Large intestine (tissue), 3 donors: ENCODE measurements around the gene FREY1. TPM values are rescaled to one million over a fixed set of nuclear protein-coding genes. Genes with fewer than 3 reads are reported as not detected.
A peak's percentile ranks its signal among the peaks of the same experiment; 100 is the strongest.
"Not testable (repeated sequence)": the region's sequence is repeated elsewhere in the genome, so short reads cannot be mapped to it uniquely, and the experiment has no call there.

ENCODE experiments used
- DNase-seq, 2 donors: peaks; one replicate each; pipeline versions ENCODE4 v3.0.0 to v3.0.0-alpha.2; 2013
- H3K27ac ChIP-seq: one replicate; pipeline ENCODE4 v1.5.1; 2013; ENCODE audit warnings: low read length
- H3K27me3 ChIP-seq: 2 replicates; pipeline ENCODE4 v1.6.1; 2013; ENCODE audit warnings: low read length; ENCODE audit not compliant: control insufficient read depth, insufficient read depth
- H3K36me3 ChIP-seq: 2 replicates; pipeline ENCODE4 v1.6.1; 2013; ENCODE audit warnings: low read length; ENCODE audit not compliant: control insufficient read depth, insufficient read depth
- H3K4me1 ChIP-seq: one replicate; pipeline ENCODE4 v1.6.1; 2013; ENCODE audit warnings: low read length; ENCODE audit not compliant: control insufficient read depth, insufficient read depth
- H3K4me3 ChIP-seq: one replicate; pipeline ENCODE4 v1.5.1; 2013; ENCODE audit warnings: low read length
- H3K9me3 ChIP-seq: one replicate; pipeline ENCODE4 v1.6.1; 2013; ENCODE audit warnings: mild to moderate bottlenecking, low read depth, low read length, moderate library complexity; ENCODE audit not compliant: control insufficient read depth
- WGBS: methylation state at CpG from one replicate; pipeline ENCODE4 v1.1.5; 2013; ENCODE audit warnings: low lambda C conversion rate; ENCODE audit not compliant: insufficient coverage; 5-methylcytosine and 5-hydroxymethylcytosine counted together
- polyA plus RNA-seq: library from polyadenylated mRNA; unstranded; fragments of 120-200 nt; gene quantifications from one replicate; pipeline ENCODE4 v1.2.1, GENCODE V29; 2013

Gene FREY1
- polyA plus RNA-seq, 1 donor, result 0.24 TPM

- no peak for DNase-seq
- no CpG with 5 or more reads among the region's 22 CpGs for WGBS
- no peak overlapping the region for H3K27ac ChIP-seq
- H3K4me1 ChIP-seq, result peaks cover 5% of the 10 kb centered on the region
- H3K27me3 ChIP-seq, result no peaks in the 10 kb centered on the region
- peaks cover 57% of the 10 kb centered on the region for H3K36me3 ChIP-seq
- H3K9me3 ChIP-seq, result no peaks in the 10 kb centered on the region
- no peak overlapping the region for H3K4me3 ChIP-seq
Measured at GRCh38 chr11:45913942-45914635, 7.0 kb upstream of the FREY1 start.

DNA sequence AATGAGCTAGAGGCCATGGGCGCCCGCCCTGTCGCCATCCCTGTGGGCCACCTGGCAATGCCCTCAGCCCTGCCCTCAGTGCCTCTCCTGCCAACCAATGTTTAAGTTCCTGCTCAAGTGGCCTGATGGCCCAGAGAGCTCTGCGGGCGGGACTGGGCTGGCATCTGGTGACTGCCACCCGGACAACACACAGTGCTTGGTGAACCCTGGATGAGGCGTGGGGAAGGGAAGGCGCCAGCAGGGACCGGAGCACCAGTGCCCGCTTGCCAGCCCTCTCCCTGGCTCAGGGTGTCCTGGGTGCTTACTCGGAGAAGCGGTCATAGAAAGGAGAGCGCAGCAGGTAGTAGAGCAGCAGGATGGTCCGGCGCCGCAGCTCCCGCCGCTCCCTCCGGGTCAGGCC is 6.4 kb upstream of the FREY1 start:
- H3K9me3 ChIP-seq, result no peaks in the 10 kb centered on the region
- DNase-seq, result no peak
- H3K27me3 ChIP-seq, result no peaks in the 10 kb centered on the region
- H3K36me3 ChIP-seq, result peaks cover 61% of the 10 kb centered on the region
- no peak overlapping the region for H3K4me3 ChIP-seq
- H3K27ac ChIP-seq, result no peak overlapping the region
- H3K4me1 ChIP-seq, result peaks cover 5% of the 10 kb centered on the region
- no CpG with 5 or more reads among the region's 19 CpGs for WGBS

GRCh38 chr11:45910623-45911022 is 3.6 kb upstream of the FREY1 start:
- Histone ChIP-seq H3K27ac (no peak overlapping the region), H3K4me3 (no peak overlapping the region), H3K4me1 (no peaks in the 10 kb centered on the region), H3K36me3 (peaks cover 58% of the 10 kb centered on the region), H3K27me3 (no peaks in the 10 kb centered on the region), H3K9me3 (no peaks in the 10 kb centered on the region)
- no peak for DNase-seq
- WGBS, result no CpG with 5 or more reads among the region's 9 CpGs

DNA sequence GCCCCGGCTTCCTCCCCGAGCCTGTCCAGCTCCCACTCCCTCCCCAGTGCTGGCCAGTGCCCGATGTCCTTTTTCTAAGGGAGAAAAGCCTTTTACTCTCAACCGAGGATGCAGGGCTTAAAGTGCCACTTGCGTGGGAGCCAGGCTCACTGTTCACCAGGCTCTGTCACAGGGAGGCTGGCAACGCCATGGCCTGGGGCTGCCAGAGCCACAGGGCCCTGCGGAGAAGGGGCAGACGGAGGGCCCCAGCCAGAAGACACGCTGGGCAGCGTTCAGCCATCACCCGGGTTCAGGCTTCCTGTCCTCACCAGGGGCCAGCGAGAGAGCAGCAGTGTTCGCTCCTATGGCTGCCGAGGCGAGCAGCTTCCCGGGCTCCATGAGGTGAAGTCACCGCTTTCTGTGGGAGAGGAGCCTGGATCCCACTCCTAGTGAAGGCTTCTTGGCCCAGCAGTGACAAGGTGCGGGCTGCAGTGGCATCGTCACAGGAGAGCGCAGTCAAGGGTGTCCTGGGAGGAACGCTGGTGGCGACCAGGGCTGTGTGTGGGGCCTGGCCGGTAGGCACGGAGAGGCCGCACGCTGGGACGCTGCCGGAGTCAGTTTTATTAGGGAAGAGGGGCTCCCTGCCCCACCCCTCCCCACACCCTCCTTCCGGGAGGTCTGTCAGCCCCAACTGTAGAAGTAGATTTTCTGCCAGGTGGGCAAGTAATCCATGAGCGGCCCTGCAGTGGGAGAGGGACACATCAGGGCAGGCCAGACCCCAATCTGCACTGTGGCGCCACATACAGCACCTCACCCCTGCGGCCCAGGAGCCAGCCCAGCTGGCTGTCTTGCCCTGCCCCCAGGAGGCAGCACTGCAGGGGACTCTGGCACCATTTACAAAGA is 2.8 kb upstream of the FREY1 start:
- DNase-seq, result no peak
- Histone ChIP-seq H3K36me3 (peaks cover 51% of the 10 kb centered on the region), H3K4me3 (no peak overlapping the region), H3K27me3 (no peaks in the 10 kb centered on the region), H3K4me1 (no peaks in the 10 kb centered on the region), H3K27ac (no peak overlapping the region), H3K9me3 (no peaks in the 10 kb centered on the region)
- no CpG with 5 or more reads among the region's 32 CpGs for WGBS

- no peaks in the 10 kb centered on the region for H3K4me1 ChIP-seq
- peaks cover 36% of the 10 kb centered on the region for H3K36me3 ChIP-seq
- whole genome bisulfite sequencing, result no CpG with 5 or more reads among the region's 8 CpGs
Measured at GRCh38 chr11:45907911-45908370, 870 bp upstream of the FREY1 start.

DNA sequence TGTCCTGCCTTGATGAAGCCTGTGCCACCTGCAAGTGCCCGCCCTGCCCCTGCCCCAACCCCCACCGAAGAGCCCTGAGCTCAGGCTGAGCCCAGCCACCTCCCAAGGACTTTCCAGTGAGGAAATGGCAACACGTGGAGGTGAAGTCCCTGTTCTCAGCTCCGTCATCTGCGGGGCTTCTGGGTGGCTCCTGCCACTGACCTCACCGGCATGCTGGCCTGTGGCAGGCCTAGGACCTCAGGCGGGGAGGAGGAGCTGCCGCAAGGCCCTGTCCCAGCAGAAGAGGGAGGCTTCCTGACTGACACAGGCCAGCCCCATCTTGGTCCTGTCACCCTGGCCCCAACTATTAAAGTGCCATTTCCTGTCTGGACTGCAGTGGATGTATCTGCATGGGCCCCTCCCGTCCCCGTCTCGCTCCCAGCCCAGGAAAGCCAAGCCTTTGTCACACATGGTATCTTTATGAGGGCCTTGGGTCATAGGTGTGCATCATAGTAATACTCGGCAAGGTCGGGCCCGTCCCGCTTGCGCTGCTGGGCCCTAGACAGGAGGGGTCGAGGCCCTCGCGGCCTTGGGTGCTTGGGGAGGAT is 882 bp downstream of the FREY1 start:
- H3K27me3 ChIP-seq, result peaks cover 5% of the 10 kb centered on the region
- no peak overlapping the region for H3K27ac ChIP-seq
- no peak overlapping the region for H3K4me3 ChIP-seq
- H3K9me3 ChIP-seq, result no peaks in the 10 kb centered on the region
- no peak for DNase-seq
- H3K36me3 ChIP-seq, result peaks cover 28% of the 10 kb centered on the region
- H3K4me1 ChIP-seq, result no peaks in the 10 kb centered on the region
- no CpG with 5 or more reads among the region's 19 CpGs for WGBS

More at GRCh38 chr11:45907911-45908370, 870 bp upstream of the FREY1 start:
- H3K9me3 ChIP-seq, result no peaks in the 10 kb centered on the region
- H3K27ac ChIP-seq, result no peak overlapping the region
- DNase-seq, result no peak
- H3K4me3 ChIP-seq, result no peak overlapping the region
- no peaks in the 10 kb centered on the region for H3K27me3 ChIP-seq

DNA sequence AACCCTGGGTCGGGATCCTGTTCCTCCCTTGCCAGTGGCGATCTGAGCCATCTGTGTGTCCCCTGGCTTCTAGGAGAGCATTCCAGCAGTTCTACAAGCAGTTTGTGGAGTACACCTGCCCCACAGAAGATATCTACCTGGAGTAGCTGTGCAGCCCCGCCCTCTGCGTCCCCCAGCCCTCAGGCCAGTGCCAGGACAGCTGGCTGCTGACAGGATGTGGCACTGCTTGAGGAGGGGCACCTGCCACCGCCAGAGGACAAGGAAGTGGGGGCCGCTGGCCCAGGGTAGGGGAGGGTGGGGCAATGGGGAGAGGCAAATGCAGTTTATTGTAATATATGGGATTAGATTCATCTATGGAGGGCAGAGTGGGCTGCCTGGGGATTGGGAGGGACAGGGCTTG is 1.5 kb downstream of the FREY1 start:
- Histone ChIP-seq H3K36me3 (peaks cover 22% of the 10 kb centered on the region), H3K27me3 (peaks cover 11% of the 10 kb centered on the region)
- not testable (repeated sequence) for H3K27ac ChIP-seq, DNase-seq, H3K9me3 ChIP-seq, H3K4me3 ChIP-seq, H3K4me1 ChIP-seq
- WGBS, result no CpG with 5 or more reads among the region's 6 CpGs

DNA sequence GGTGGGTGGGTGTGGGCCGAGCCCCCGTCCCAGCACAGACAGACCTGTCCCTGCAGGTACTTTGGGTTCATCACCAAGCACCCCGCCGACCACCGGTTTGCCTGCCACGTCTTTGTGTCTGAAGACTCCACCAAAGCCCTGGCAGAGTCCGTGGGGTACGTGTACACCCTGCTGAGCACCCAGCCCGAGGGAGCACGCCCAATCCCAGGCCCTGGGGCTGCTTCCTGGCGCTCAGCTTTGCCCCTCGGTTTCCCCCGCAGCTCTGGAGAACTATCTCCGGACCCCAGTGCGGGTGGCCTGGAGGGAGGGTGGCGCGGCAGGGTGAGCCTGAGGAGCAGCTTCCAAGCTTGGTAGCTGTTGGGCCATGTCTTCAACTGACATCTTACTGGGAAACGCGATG is 2.0 kb downstream of the FREY1 start:
- Histone ChIP-seq H3K27ac (no peak overlapping the region), H3K4me3 (no peak overlapping the region), H3K4me1 (no peaks in the 10 kb centered on the region), H3K9me3 (no peaks in the 10 kb centered on the region), H3K27me3 (peaks cover 14% of the 10 kb centered on the region), H3K36me3 (peaks cover 17% of the 10 kb centered on the region)
- no CpG with 5 or more reads among the region's 19 CpGs for WGBS
- no peak for DNase-seq

DNA sequence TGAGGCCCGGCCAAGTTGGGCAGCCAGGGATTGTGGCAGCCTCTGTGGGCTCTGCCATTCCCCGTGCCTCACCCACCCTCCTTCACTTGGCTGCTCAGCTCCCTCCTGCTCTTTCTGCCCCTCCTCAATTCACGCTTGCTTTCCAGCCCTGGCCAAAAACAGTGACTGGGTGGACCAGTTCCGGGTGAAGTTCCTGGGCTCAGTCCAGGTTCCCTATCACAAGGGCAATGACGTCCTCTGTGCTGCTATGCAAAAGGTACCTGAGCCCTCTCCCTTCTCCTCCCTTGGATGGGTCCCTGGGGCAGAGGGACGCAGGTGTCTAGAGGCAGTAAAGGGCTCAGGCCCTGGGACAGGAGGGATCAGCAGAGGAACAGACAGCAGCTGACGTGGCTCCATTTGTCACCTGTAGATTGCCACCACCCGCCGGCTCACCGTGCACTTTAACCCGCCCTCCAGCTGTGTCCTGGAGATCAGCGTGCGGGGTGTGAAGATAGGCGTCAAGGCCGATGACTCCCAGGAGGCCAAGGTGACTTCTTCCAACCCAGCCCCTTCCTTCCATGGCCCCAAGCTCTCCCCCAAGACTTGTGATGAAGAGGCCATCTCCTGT is 2.7 kb downstream of the FREY1 start:
- Histone ChIP-seq H3K27me3 (peaks cover 18% of the 10 kb centered on the region), H3K36me3 (peaks cover 11% of the 10 kb centered on the region), H3K4me3 (no peak overlapping the region), H3K27ac (no peak overlapping the region), H3K9me3 (peaks cover 1% of the 10 kb centered on the region), H3K4me1 (peaks cover under 1% of the 10 kb centered on the region)
- peak in 1 of 2 donors; percentile 71 for DNase-seq
- no CpG with 5 or more reads among the region's 15 CpGs for WGBS
